HUDEP-2 (cell line): Measurements from ENCODE around the gene CIB1.
"Not testable (repeated sequence)": the region's sequence is repeated elsewhere in the genome, so short reads cannot be mapped to it uniquely, and the experiment has no call there.

Experiments used
- DNase-seq, 76 experiments: peaks; one replicate each; lab custom pipeline; 2025; ENCODE audit not compliant: unreplicated experiment in 76 of 76; lab: John Stamatoyannopoulos, UW

The CIB1 gene

GRCh38 chr15:90201130-90201943 is 32.4 kb downstream of the CIB1 start, which contains the start of gene SEMA4B:
Gene SEMA4B (plus strand): TSS chr15:90201330. CDS start chr15:90201579, 249 bp downstream.
- DNase-seq = peak in 43 of 76 experiments; percentile 11 to 64 (median 40)

GRCh38 chr15:90200534-90201129 is 33.1 kb downstream of the CIB1 start:
- DNase-seq = no peak

- DNase-seq = no peak
These were observed 39.1 kb downstream of the CIB1 start for GRCh38 chr15:90194655-90195054.

GRCh38 chr15:90192961-90193786 is 40.6 kb downstream of the CIB1 start:
- no peak for DNase-seq

- DNase-seq = peak in 74 of 76 experiments; percentile 25 to 91 (median 77)
These were observed 41.8 kb downstream of the CIB1 start for GRCh38 chr15:90191794-90192509.

- no peak for DNase-seq
These were observed 42.4 kb downstream of the CIB1 start for GRCh38 chr15:90191344-90191687.

GRCh38 chr15:90190606-90191343 is 43.0 kb downstream of the CIB1 start:
- peak in 58 of 76 experiments; percentile 8 to 75 (median 49) for DNase-seq

- peak in 57 of 76 experiments; percentile 11 to 70 (median 39) for DNase-seq
These were observed 43.8 kb downstream of the CIB1 start for GRCh38 chr15:90189781-90190467.

GRCh38 chr15:90188914-90189748 is 44.6 kb downstream of the CIB1 start:
- DNase-seq = no peak

- not testable (repeated sequence) for DNase-seq
These were observed 45.7 kb downstream of the CIB1 start for GRCh38 chr15:90188065-90188464.

GRCh38 chr15:90187257-90187868 is 46.4 kb downstream of the CIB1 start:
- no peak for DNase-seq

GRCh38 chr15:90184786-90185704 is 48.7 kb downstream of the CIB1 start:
- peak in 59 of 76 experiments; percentile 10 to 83 (median 53) for DNase-seq

- peak in 75 of 76 experiments; percentile 61 to 95 (median 82) for DNase-seq
These were observed 49.5 kb downstream of the CIB1 start for GRCh38 chr15:90184119-90184785.

GRCh38 chr15:90181776-90182175 is 52.0 kb downstream of the CIB1 start:
- DNase-seq = no peak
